HepG2 (cell line): Measurements from ENCODE around the gene THSD8. TPM values are rescaled to one million over a fixed set of nuclear protein-coding genes. Genes with fewer than 3 reads are reported as not detected.

Source experiments
- ATAC-seq: fragments of 200-7000 bp; cut with Tn5 transposase; 3 replicates; pipeline ENCODE4 v1.9.1; 2020; ENCODE audit warnings: mild to moderate bottlenecking, moderate library complexity
- BruUV-seq: library from RNA; stranded (reverse); fragments of 400-500 nt; replicated peaks from 2 replicates; lab custom pipeline; 2021; lab: Mats Ljungman, UMichigan
- CTCF ChIA-PET: fragments of 300-600 bp; formaldehyde crosslinking; extraction: SDS; loops from one replicate; lab custom pipeline; 2021; ENCODE audit warnings: low total read pairs, inconsistent platforms, low intra/inter-chr PET ratio; lab: Yijun Ruan, JAX
- POLR2A ChIA-PET: fragments of 350-600 bp; sonication (Branson Sonifier 250); formaldehyde crosslinking; loops from one replicate; lab custom pipeline; 2020; ENCODE audit warnings: antibody characterized with exemption, inconsistent platforms; lab: Yijun Ruan, JAX
- DNase-seq: peaks from one replicate; pipeline ENCODE4 v3.0.0-alpha.2; 2015; ENCODE audit warnings: low spot score
- FAIRE-seq: peaks from 3 replicates; lab custom pipeline; 2011; peaks lifted over from hg19 to GRCh38; lab: Jason Lieb, UNC
- H2AFZ ChIP-seq: one replicate; pipeline ENCODE4 v1.6.1; 2011; ENCODE audit warnings: low read length, inconsistent platforms
- H3K27ac ChIP-seq: fragments of 300-600 bp; 3 replicates; pipeline ENCODE4 v1.8.0; 2011; ENCODE audit warnings: mixed run types, mild to moderate bottlenecking, mixed read lengths, low read length, inconsistent platforms; ENCODE audit not compliant: insufficient read depth; ENCODE audit errors: extremely low read length
- H3K27me3 ChIP-seq, 2 experiments: fragments of 200-600 bp in 1 of 2; 2 replicates in 1 of 2; 3 replicates in 1 of 2; pipeline versions ENCODE4 v1.6.0 to v1.8.0; 2011; ENCODE audit warnings: low read length in 2 of 2, mild to moderate bottlenecking in 2 of 2, moderate library complexity in 2 of 2, inconsistent platforms in 1 of 2; ENCODE audit not compliant: insufficient read depth in 2 of 2, control insufficient read depth in 1 of 2
- H3K36me3 ChIP-seq, 2 experiments: fragments of 200-600 bp in 1 of 2; replicated peaks in 1 of 2; 2 replicates in 1 of 2; 3 replicates in 1 of 2; pipeline versions ENCODE4 v1.5.1 to v1.8.0; 2011; ENCODE audit warnings: low read length in 2 of 2, inconsistent platforms in 1 of 2; ENCODE audit not compliant: insufficient read depth in 2 of 2, control insufficient read depth in 1 of 2
- H3K4me1 ChIP-seq: 2 replicates; pipeline ENCODE4 v1.5.1; 2012; ENCODE audit warnings: low read length, inconsistent platforms; ENCODE audit not compliant: insufficient read depth
- H3K4me2 ChIP-seq: 2 replicates; pipeline ENCODE4 v1.6.0; 2011; ENCODE audit warnings: low read depth, low read length, inconsistent platforms
- H3K4me3 ChIP-seq, 3 experiments: fragments of 200-600 bp in 1 of 3; sonication (generic), shearing (Covaris generic) in 1 of 3; replicated peaks in 1 of 3; 2 replicates each; pipeline ENCODE4 v1.5.1; 2011 to 2016; ENCODE audit warnings: low read length in 3 of 3, inconsistent platforms in 2 of 3, low read depth in 2 of 3, mild to moderate bottlenecking in 2 of 3, control low read depth in 1 of 3, mixed read lengths in 1 of 3; ENCODE audit not compliant: insufficient read depth in 1 of 3
- H3K79me2 ChIP-seq: one replicate; pipeline ENCODE4 v1.6.1; 2011; ENCODE audit warnings: low read length, inconsistent platforms; ENCODE audit not compliant: insufficient read depth
- H3K9ac ChIP-seq: 2 replicates; pipeline ENCODE4 v1.6.0; 2011; ENCODE audit warnings: mild to moderate bottlenecking, low read depth, low read length, inconsistent platforms; ENCODE audit not compliant: insufficient read depth
- H3K9me3 ChIP-seq: 2 replicates; pipeline ENCODE4 v1.5.1; 2012; ENCODE audit warnings: mild to moderate bottlenecking, low read length
- H4K20me1 ChIP-seq: 2 replicates; pipeline ENCODE4 v1.6.0; 2011; ENCODE audit warnings: inconsistent platforms, mild to moderate bottlenecking, low read length, moderate library complexity; ENCODE audit not compliant: insufficient read depth
- HNF1A ChIP-seq, 2 experiments: sonication (generic) in 1 of 2; formaldehyde crosslinking in 1 of 2; IDR thresholded peaks; 2 replicates each; pipeline versions ENCODE4 v1.4.0 to v1.6.1; 2016 to 2020; ENCODE audit warnings: borderline replicate concordance in 1 of 2, low read depth in 1 of 2, mild to moderate bottlenecking in 1 of 2, missing genetic modification reagents in 1 of 2
- NAIF1 ChIP-seq: sonication (generic); formaldehyde crosslinking; IDR thresholded peaks from 2 replicates; pipeline ENCODE4 v1.5.0; 2020; ENCODE audit warnings: mild to moderate bottlenecking, missing genetic modification reagents, borderline replicate concordance
- POLR2A ChIP-seq, 2 experiments: IDR thresholded peaks; 2 replicates each; pipeline ENCODE4 v1.6.1; 2011; ENCODE audit warnings: low read depth in 2 of 2, low read length in 2 of 2, mild to moderate bottlenecking in 1 of 2, moderate library complexity in 1 of 2; ENCODE audit not compliant: insufficient read depth in 1 of 2
- PRDM15 ChIP-seq: sonication (generic); formaldehyde crosslinking; IDR thresholded peaks from 2 replicates; pipeline ENCODE4 v1.4.0; 2020; ENCODE audit warnings: missing genetic modification reagents
- ZNF460 ChIP-seq: sonication (generic); formaldehyde crosslinking; IDR thresholded peaks from 2 replicates; pipeline ENCODE4 v1.5.1; 2020; ENCODE audit warnings: missing genetic modification reagents, mild to moderate bottlenecking, borderline replicate concordance
- ZNF468 ChIP-seq: sonication (generic); formaldehyde crosslinking; IDR thresholded peaks from 2 replicates; pipeline ENCODE4 v1.8.0; 2022; ENCODE audit warnings: mild to moderate bottlenecking, moderate library complexity, missing genetic modification reagents
- ZNF558 ChIP-seq: sonication (generic); formaldehyde crosslinking; IDR thresholded peaks from 2 replicates; pipeline ENCODE4 v1.9.0; 2022; ENCODE audit warnings: mild to moderate bottlenecking, missing genetic modification reagents, borderline replicate concordance
- ZNF710 ChIP-seq: sonication (generic); formaldehyde crosslinking; IDR thresholded peaks from 2 replicates; pipeline ENCODE4 v1.5.0; 2020; ENCODE audit warnings: mild to moderate bottlenecking, missing genetic modification reagents, borderline replicate concordance
- WGBS: methylation state at CpG from one replicate; pipeline ENCODE4 v1.1.6; 2017; ENCODE audit warnings: low lambda C conversion rate; 5-methylcytosine and 5-hydroxymethylcytosine counted together
- in situ Hi-C: cut with HindIII; loops from 2 replicates; pipeline ENCODE4 v1.10.0; 2017; ENCODE audit warnings: low pct_unique_long_range_greater_than_20kb; ENCODE audit not compliant: extremely low pct_ligation_motif_present
- intact Hi-C: fragments of 100-400 bp; cut with micrococcal nuclease; formaldehyde crosslinking; loops from one replicate; pipeline ENCODE4 v1.10.0; 2022; ENCODE audit not compliant: unreplicated experiment
- polyA plus RNA-seq, 8 experiments: library from polyadenylated mRNA; depleted of rRNA in 3 of 8; stranded (reverse) in 7 of 8; unstranded in 1 of 8; fragments of >200 nt; fragmentation: Illumina TruSeq in 4 of 8; extraction: Trizol in 4 of 8; gene quantifications; 2 replicates each; pipeline versions ENCODE4 v1.2.1 to v1.2.3, GENCODE V29; 2011 to 2016; ENCODE audit warnings: low read depth in 4 of 8, missing spikeins in 1 of 8, mixed read lengths in 1 of 8; ENCODE audit not compliant: insufficient read depth in 1 of 8
- total RNA-seq, 5 experiments: library from RNA; depleted of rRNA; stranded (reverse); fragments of >200 nt; fragmentation: Illumina TruSeq; extraction: Trizol; gene quantifications; 2 replicates each; pipeline ENCODE4 v1.2.3, GENCODE V29; 2016; ENCODE audit warnings: low read depth in 1 of 5

Gene THSD8
- total and polyA plus RNA-seq, 2 of the 13 experiments (the other 11 are each of a cell fraction or from before 2014, with no cell fraction given) = 4.8 to 14.9 TPM

- TF ChIP-seq PRDM15 = no peak
- no peak; the same call in 1 of the 2 replicates for TF ChIP-seq ZNF558 (CRISPR knock-in tag)
These were observed 12.6 kb upstream of the THSD8 start (continued) for GRCh38 chr19:12789098-12789903.

GRCh38 chr19:12789904-12790619 is 11.8 kb upstream of the THSD8 start:
- Histone ChIP-seq H2AFZ (no peak overlapping the region), H3K27ac (peak overlapping the region; percentile 31), H3K27me3 (no peaks in the 10 kb centered on the region; a peak in 1 of 5 replicates), H3K4me2 (peak overlapping the region; percentile 99), H3K4me1 (peaks cover 65% of the 10 kb centered on the region), H3K4me3 (peak overlapping the region; percentile 47 to 87 (median 60)), H3K9ac (peak overlapping the region; percentile 89), H3K9me3 (no peaks in the 10 kb centered on the region), H4K20me1 (no peaks in the 10 kb centered on the region), H3K79me2 (peaks cover 8% of the 10 kb centered on the region), H3K36me3 (no peaks in the 10 kb centered on the region)
- peak; percentile 38 for ATAC-seq
- BruUV-seq = no TSS peak
- intact Hi-C loops = no loop called here
- FAIRE-seq = no peak
- DNase-seq = peak; percentile 87
- in situ Hi-C loops = no loop called here
- WGBS = 0% methylated on average over 8 of the region's 56 CpGs
- POLR2A ChIA-PET = interaction anchor here (0.7 to 3.9 kb wide), 5 partner anchors 12 to 53 kb away, joined by 3 to 124 read pairs (median 10); partner anchors contain the start of genes GET3 and HOOK2
- CTCF ChIA-PET = interaction anchor here (1.4 kb wide), 1 partner anchor 12 kb away, joined by 4 read pairs; no protein-coding TSS in a partner anchor
- TF ChIP-seq HNF1A (IDR thresholded peaks at IDR 0.05; ENCODE audit: low read depth) (no peak), HNF1A (CRISPR knock-in tag; IDR thresholded peaks at IDR 0.05; ENCODE audit: borderline replicate concordance) (no peak), ZNF468 (CRISPR knock-in tag) (no peak), ZNF460 (CRISPR knock-in tag) (no peak), NAIF1 (CRISPR knock-in tag) (0 out of 2 replicates have a peak, but pooled peaks have one; percentile 38), ZNF710 (CRISPR knock-in tag) (no peak), POLR2A (IDR thresholded peaks at IDR 0.05; ENCODE audit: insufficient read depth in 1 of 2, low read depth in 2 of 2, low read length in 2 of 2) (peak in 1 of 2 experiments; percentile 48; a peak in 1 of 4 replicates)
